ENCODE results near the gene BCL2L13.

DNA sequence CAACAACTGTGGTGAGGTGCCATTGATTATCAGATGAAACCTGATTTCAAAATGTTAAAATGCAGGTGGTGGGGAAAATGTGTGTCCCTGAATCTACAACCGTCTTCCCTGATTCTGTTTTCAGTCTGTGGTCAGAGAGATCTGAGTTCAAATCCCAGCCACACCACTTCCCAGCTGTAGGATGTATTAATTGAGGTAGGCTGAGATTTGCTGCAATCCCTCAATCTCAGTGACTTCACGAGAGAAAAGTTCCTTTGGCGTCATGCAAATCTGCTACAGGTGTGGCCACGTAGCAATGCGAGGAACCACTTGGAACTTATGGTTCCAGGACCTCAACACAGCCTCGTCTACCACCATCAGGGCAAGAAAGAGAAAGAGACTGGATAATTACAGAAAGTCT, 56.2 kb downstream of the BCL2L13 start:
- TF ChIP-seq, protein P1, sequence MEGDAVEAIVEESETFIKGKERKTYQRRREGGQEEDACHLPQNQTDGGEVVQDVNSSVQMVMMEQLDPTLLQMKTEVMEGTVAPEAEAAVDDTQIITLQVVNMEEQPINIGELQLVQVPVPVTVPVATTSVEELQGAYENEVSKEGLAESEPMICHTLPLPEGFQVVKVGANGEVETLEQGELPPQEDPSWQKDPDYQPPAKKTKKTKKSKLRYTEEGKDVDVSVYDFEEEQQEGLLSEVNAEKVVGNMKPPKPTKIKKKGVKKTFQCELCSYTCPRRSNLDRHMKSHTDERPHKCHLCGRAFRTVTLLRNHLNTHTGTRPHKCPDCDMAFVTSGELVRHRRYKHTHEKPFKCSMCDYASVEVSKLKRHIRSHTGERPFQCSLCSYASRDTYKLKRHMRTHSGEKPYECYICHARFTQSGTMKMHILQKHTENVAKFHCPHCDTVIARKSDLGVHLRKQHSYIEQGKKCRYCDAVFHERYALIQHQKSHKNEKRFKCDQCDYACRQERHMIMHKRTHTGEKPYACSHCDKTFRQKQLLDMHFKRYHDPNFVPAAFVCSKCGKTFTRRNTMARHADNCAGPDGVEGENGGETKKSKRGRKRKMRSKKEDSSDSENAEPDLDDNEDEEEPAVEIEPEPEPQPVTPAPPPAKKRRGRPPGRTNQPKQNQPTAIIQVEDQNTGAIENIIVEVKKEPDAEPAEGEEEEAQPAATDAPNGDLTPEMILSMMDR (optimal IDR thresholded peaks at IDR 0.05 in 1 of 3, IDR thresholded peaks at IDR 0.05 in 1 of 3, conservative IDR thresholded peaks at IDR 0.05 in 1 of 3; ENCODE audit: extremely low read depth in 1 of 3, insufficient read depth in 2 of 3, low read length in 3 of 3), result no peak
- TF ChIP-seq EZH2 (IDR thresholded peaks at IDR 0.05; ENCODE audit: low read length), result no peak
